HG03060 (cell line): Measurements from ENCODE around the gene ATP9B.
"Not testable (repeated sequence)": the region's sequence is repeated elsewhere in the genome, so short reads cannot be mapped to it uniquely, and the experiment has no call there.

ENCODE experiments used
- ATAC-seq: cut with Tn5 transposase; IDR thresholded peaks from one replicate; pipeline ENCODE4 v1.9.1; 2021; ENCODE audit warnings: low read depth, moderate number of reproducible peaks; ENCODE audit not compliant: unreplicated experiment

ATP9B gene

GRCh38 chr18:79275461-79275860 is 206.3 kb downstream of the ATP9B start:
- ATAC-seq, result no peak

DNA sequence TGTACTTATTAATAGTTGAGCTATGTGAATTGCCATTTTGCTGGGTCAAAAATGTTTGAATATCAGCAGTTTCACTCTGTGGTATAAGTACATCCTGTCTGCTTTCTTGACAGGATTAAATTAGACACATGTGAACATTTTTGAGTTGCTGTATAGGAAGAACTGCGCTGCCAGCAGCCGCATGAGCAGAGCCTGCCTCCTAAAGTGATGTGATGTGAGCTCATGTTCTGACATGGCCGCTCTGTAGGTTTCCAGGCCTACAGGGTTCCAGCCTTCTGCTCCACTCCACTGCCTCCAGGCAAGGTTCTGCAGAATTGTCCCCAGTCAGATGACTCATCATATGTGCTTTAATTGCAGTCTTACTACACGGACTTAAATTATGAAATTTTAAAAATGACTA is 206.8 kb downstream of the ATP9B start:
- ATAC-seq, result no peak

GRCh38 chr18:79278896-79279295 is 209.7 kb downstream of the ATP9B start:
- ATAC-seq, result no peak

GRCh38 chr18:79283131-79283810 is 214.1 kb downstream of the ATP9B start:
- no peak for ATAC-seq

DNA sequence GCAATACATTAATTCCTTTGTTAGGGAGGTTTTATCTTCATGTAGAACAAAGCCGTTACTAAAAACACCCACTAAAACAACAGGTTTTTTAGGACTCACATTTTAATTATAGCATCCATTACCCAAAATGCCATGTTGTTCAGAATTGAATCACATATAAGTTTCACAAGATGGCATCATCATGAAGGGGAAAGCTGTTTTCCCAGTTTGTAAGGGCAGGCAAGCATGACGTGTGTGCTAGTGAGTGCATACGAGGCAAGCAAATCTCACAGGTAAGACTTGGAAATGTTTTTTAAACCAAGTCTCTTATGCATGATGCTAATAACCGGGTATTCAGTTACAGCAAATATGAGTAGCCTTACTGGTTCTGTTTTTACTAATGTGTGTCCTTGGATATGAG is 214.7 kb downstream of the ATP9B start:
- ATAC-seq, result no peak

DNA sequence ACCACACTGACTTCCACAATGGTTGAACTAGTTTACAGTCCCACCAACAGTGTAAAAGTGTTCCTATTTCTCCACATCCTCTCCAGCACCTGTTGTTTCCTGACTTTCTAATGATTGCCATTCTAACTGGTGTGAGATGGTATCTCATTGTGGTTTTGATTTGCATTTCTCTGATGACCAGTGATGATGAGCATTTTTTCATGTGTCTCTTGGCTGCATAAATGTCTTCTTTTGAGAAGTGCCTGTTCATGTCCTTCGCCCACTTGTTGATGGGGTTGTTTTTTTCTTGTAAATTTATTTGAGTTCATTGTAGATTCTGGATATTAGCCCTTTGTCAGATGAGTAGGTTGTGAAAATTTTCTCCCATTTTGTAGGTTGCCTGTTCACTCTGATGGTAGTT is 216.0 kb downstream of the ATP9B start:
- ATAC-seq, result not testable (repeated sequence)

DNA sequence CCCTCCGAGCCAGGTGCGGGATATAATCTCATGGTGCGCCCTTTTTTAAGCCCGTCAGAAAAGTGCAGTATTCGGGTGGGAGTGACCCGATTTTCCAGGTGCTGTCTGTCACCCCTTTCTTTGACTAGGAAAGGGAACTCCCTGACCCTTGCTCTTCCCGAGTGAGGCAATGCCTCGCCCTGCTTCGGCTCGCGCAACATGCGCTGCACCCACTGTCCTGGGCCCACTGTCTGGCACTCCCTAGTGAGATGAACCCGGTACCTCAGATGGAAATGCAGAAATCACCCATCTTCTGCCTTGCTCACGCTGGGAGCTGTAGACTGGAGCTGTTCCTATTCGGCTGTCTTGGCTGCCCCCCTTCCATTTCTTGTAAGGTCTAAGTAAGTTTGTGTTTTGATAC is 221.2 kb downstream of the ATP9B start:
- not testable (repeated sequence) for ATAC-seq

DNA sequence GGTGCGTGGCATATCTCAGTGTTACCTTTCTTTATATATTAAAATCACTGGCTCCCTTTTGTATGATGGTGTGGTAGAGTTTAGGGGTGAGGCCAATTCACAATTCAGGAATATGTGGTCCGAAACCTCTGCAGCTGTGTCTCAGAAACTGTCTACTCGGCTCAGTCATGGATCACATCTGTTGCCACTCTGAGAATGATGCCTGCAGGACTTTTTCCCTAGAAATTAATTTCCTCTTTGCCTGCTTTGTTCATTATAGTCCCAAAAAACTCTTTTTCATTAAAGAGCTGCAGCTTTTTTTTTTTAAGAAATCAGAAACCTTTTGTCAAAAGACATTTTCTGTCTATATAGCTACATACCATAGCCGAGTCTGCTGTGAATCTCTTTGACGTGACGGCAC is 221.7 kb downstream of the ATP9B start:
- no peak for ATAC-seq

DNA sequence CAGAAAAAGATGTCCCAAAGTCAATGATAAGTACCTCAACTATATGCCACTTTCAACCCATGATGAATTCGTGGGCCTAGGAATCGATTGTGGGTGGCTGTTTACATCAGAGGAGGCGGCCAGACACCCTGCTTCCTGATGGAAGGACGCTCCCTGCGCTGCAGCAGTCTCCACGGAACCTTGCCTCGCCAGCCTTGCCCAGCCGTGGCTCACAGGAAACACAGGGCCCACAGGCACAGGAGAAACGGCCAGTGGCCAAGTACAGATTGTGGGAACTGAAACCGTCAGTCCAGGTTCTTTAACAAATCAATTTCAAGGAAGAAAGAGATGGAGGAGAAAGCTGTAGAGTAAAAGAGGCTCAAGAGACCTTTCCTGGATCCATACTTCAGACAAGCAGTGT is 225.0 kb downstream of the ATP9B start:
- no peak for ATAC-seq

GRCh38 chr18:79299272-79299671 is 230.1 kb downstream of the ATP9B start:
- no peak for ATAC-seq

DNA sequence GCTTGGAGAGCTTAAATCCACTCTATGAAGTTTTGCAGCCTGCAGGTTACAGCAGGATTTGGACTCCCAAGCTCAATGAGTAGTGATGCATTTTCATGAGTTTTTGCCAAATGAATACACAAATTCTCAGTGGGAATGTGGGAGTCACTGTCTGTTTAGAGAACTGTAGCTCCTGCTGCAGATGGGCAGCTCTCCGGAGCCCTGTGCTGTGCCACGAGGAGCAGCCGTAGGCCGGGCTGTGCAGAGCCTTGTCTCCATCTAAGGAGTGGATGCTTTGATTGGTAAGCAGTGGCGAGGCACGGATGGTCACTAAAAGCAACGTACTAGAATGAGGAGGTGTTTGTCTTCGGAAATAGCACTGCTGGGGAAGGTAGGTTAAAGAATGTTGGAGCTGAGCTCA is 230.5 kb downstream of the ATP9B start:
- ATAC-seq, result no peak

- no peak for ATAC-seq
Measured at GRCh38 chr18:79300413-79300812, 231.2 kb downstream of the ATP9B start.

GRCh38 chr18:79302120-79302519 is 232.9 kb downstream of the ATP9B start:
- ATAC-seq, result no peak

GRCh38 chr18:79305911-79306310 is 236.7 kb downstream of the ATP9B start:
- no peak for ATAC-seq

- no peak for ATAC-seq
Measured at GRCh38 chr18:79309614-79310358, 240.6 kb downstream of the ATP9B start.

DNA sequence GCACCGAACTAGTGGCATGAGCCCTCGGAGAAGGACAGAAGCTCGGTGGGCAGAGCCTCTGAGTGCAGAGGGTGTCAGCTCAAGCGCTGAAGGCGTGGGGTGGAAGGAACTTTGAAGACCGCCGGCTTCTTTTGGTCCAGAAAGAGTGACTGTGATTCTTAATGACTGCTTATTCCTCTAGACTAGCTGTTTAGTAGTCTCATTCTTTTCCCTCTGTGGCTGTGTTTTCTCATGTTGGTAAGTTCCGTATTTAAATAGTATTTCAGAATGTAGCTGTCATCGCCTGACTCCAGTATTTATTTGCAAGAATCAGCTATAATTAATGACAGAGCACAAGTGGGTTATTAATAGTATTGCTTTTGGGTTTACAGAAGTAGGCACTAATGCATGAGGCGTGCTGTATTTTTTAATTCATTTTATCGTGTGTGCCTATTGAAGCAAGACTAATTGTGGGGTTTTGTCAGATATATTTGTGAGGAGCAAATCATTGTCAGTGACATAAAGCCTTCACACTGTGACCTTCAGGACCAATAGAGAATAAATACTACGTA is 245.7 kb downstream of the ATP9B start:
- ATAC-seq, result no peak

DNA sequence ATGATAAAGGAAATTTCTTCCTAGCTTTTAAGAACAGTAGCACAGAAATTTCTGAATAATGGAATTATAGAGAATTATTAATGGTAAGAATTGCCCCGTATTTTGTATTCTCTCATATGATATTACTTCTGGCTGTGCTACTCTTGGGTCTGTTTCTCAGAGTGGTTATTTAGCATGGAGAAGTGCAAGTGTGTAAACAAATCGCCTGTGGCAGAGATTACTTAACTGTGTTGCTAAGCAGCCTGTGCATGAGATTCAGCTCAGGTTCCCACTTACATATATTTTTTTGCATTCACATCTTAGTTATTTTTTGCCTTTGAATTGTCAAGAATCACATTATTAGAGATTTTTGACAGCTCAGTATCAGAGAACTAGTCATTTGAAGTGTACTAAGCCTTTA is 246.4 kb downstream of the ATP9B start:
- ATAC-seq, result no peak

- ATAC-seq, result no peak
Measured at GRCh38 chr18:79317703-79318102, 248.5 kb downstream of the ATP9B start.

GRCh38 chr18:79318142-79318673 is 249.0 kb downstream of the ATP9B start:
- ATAC-seq, result no peak

GRCh38 chr18:79320216-79320850 is 251.1 kb downstream of the ATP9B start:
- no peak for ATAC-seq
